K562 (cell line): ENCODE data around the gene MARCHF9. TPM values are rescaled to one million over a fixed set of nuclear protein-coding genes. Genes with fewer than 3 reads are reported as not detected.

Source experiments
- HDAC8 ChIP-seq: fragments of 450-650 bp; IDR thresholded peaks from 2 replicates; pipeline ENCODE4 v1.6.1; 2016; ENCODE audit warnings: mild to moderate bottlenecking, missing genetic modification characterization, moderate library complexity, missing compliant biosample characterization
- KLF13 ChIP-seq: fragments of 450-650 bp; IDR thresholded peaks from 2 replicates; pipeline ENCODE4 v1.6.1; 2016; ENCODE audit warnings: missing genetic modification characterization, low read depth, mild to moderate bottlenecking, missing compliant biosample characterization, moderate library complexity, borderline replicate concordance
- MIER1 ChIP-seq: fragments of 450-650 bp; IDR thresholded peaks from 2 replicates; pipeline ENCODE4 v1.6.1; 2016; ENCODE audit warnings: antibody characterized with exemption, mild to moderate bottlenecking, low read depth
- RBM15 ChIP-seq: fragments of 200-400 bp; formaldehyde crosslinking; IDR thresholded peaks from 2 replicates; pipeline ENCODE4 v1.6.1; 2018; ENCODE audit warnings: mild to moderate bottlenecking, low read length, moderate library complexity; ENCODE audit not compliant: insufficient read depth
- ZC3H4 ChIP-seq: sonication (generic); formaldehyde crosslinking; IDR thresholded peaks from 2 replicates; pipeline ENCODE4 v1.9.0; 2021; ENCODE audit warnings: missing genetic modification reagents, borderline replicate concordance
- ZNF3 ChIP-seq: fragments of 250-450 bp; sonication (Bioruptor Pico); IDR thresholded peaks from 2 replicates; pipeline ENCODE4 v1.5.0; 2021; ENCODE audit warnings: mild to moderate bottlenecking, moderate library complexity
- ZNF316 ChIP-seq: fragments of 450-650 bp; IDR thresholded peaks from 2 replicates; pipeline ENCODE4 v1.6.1; 2016
- polyA plus RNA-seq, 8 experiments: library from polyadenylated mRNA; depleted of rRNA in 4 of 8; stranded (reverse) in 5 of 8; unstranded in 3 of 8; fragments of >200 nt; fragmentation: Nextera tagmentation in 2 of 8; fragmentation: Illumina TruSeq in 1 of 8; extraction: Ambion mirVana in 2 of 8; extraction: Trizol in 1 of 8; gene quantifications; 2 replicates each; pipeline versions ENCODE4 v1.2.1 to v1.2.3, GENCODE V29; 2011 to 2014; ENCODE audit warnings: inconsistent platforms in 1 of 8, missing spikeins in 1 of 8
- total RNA-seq, 7 experiments: library from RNA; depleted of rRNA in 6 of 7; stranded (reverse); fragments of >200 nt in 6 of 7; fragmentation: Illumina TruSeq in 2 of 7; extraction: Trizol in 2 of 7; gene quantifications; 2 replicates each; pipeline versions ENCODE4 v1.2.1 to v1.2.3, GENCODE V29; 2011 to 2021; ENCODE audit warnings: low replicate concordance in 1 of 7
- TF ChIP-seq, protein P1 (sequence below), 2 experiments: fragments of 450-650 bp; formaldehyde crosslinking in 1 of 2; IDR thresholded peaks; 2 replicates each; pipeline versions ENCODE4 v1.4.0 to v1.6.1; 2014 to 2020; ENCODE audit warnings: mild to moderate bottlenecking in 2 of 2, borderline replicate concordance in 1 of 2, low read depth in 1 of 2
- TF ChIP-seq, protein P2 (sequence below): sonication (generic); formaldehyde crosslinking; IDR thresholded peaks from 2 replicates; pipeline ENCODE4 v1.8.0; 2023; ENCODE audit warnings: mild to moderate bottlenecking, missing genetic modification reagents
- TF ChIP-seq, protein P3 (sequence below): fragments of 450-650 bp; formaldehyde crosslinking; IDR thresholded peaks from 2 replicates; pipeline ENCODE4 v1.4.0; 2020; ENCODE audit warnings: mild to moderate bottlenecking, moderate library complexity
- TF ChIP-seq, protein P4 (sequence below), 2 experiments: fragments of 450-650 bp in 1 of 2; IDR thresholded peaks; 2 replicates each; pipeline ENCODE4 v1.6.1; 2011 to 2017; ENCODE audit warnings: low read depth in 2 of 2, antibody characterized with exemption in 1 of 2, borderline replicate concordance in 1 of 2, low read length in 1 of 2, mild to moderate bottlenecking in 1 of 2, mixed read lengths in 1 of 2; ENCODE audit not compliant: control insufficient read depth in 1 of 2

Gene MARCHF9
- total and polyA plus RNA-seq, 9 of the 15 experiments (the other 6 are each of a cell fraction or from before 2014, with no cell fraction given): 0.80 to 12.4 (median 6.2) TPM

DNA sequence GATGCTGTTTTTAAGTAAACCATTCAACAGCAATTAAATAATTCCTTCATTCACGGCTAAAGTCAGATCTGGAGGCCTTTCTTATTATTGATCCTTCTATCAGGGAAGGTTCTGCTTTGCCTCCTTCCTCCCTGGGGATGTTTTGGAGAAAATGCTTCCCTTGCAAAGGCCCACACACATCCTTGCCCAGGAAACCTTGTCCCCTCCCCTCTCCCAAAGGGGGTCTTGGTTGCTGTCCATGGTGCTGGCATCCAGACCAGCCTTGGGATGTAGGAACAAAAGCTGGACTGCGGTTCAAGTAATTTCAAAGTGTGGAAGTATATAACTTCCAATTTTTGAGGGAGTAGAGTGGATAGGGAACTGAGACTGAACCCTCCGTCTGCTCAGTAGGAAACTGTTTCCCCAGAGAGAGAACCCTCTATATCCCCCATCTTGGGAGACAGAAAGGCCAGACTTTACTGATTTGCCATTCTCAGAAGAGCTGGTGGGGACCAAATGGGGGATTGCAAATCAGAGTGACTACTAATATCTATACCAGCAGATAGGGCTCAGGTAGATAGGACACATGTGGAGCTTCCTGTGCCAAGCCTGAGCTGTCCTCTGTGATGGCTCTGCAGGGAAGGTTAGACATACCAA is 5.6 kb downstream of the MARCHF9 start (continued):
- TF ChIP-seq, protein P1, sequence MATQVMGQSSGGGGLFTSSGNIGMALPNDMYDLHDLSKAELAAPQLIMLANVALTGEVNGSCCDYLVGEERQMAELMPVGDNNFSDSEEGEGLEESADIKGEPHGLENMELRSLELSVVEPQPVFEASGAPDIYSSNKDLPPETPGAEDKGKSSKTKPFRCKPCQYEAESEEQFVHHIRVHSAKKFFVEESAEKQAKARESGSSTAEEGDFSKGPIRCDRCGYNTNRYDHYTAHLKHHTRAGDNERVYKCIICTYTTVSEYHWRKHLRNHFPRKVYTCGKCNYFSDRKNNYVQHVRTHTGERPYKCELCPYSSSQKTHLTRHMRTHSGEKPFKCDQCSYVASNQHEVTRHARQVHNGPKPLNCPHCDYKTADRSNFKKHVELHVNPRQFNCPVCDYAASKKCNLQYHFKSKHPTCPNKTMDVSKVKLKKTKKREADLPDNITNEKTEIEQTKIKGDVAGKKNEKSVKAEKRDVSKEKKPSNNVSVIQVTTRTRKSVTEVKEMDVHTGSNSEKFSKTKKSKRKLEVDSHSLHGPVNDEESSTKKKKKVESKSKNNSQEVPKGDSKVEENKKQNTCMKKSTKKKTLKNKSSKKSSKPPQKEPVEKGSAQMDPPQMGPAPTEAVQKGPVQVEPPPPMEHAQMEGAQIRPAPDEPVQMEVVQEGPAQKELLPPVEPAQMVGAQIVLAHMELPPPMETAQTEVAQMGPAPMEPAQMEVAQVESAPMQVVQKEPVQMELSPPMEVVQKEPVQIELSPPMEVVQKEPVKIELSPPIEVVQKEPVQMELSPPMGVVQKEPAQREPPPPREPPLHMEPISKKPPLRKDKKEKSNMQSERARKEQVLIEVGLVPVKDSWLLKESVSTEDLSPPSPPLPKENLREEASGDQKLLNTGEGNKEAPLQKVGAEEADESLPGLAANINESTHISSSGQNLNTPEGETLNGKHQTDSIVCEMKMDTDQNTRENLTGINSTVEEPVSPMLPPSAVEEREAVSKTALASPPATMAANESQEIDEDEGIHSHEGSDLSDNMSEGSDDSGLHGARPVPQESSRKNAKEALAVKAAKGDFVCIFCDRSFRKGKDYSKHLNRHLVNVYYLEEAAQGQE (IDR thresholded peaks at IDR 0.05; ENCODE audit: borderline replicate concordance): peak; percentile 96
- TF ChIP-seq, protein P1 (CRISPR knock-in tag; IDR thresholded peaks at IDR 0.05; ENCODE audit: low read depth): peak; percentile 82
- TF ChIP-seq, protein P2, sequence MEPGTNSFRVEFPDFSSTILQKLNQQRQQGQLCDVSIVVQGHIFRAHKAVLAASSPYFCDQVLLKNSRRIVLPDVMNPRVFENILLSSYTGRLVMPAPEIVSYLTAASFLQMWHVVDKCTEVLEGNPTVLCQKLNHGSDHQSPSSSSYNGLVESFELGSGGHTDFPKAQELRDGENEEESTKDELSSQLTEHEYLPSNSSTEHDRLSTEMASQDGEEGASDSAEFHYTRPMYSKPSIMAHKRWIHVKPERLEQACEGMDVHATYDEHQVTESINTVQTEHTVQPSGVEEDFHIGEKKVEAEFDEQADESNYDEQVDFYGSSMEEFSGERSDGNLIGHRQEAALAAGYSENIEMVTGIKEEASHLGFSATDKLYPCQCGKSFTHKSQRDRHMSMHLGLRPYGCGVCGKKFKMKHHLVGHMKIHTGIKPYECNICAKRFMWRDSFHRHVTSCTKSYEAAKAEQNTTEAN (CRISPR knock-in tag): no peak
- no peak for TF ChIP-seq KLF13 (tag)
- no peak for TF ChIP-seq ZNF316
- TF ChIP-seq MIER1: peak; percentile 82
- TF ChIP-seq, protein P3, sequence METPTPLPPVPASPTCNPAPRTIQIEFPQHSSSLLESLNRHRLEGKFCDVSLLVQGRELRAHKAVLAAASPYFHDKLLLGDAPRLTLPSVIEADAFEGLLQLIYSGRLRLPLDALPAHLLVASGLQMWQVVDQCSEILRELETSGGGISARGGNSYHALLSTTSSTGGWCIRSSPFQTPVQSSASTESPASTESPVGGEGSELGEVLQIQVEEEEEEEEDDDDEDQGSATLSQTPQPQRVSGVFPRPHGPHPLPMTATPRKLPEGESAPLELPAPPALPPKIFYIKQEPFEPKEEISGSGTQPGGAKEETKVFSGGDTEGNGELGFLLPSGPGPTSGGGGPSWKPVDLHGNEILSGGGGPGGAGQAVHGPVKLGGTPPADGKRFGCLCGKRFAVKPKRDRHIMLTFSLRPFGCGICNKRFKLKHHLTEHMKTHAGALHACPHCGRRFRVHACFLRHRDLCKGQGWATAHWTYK (CRISPR knock-in tag): no peak
- no peak for TF ChIP-seq RBM15
- TF ChIP-seq HDAC8: no peak
- no peak for TF ChIP-seq ZC3H4
- TF ChIP-seq ZNF3 (CRISPR knock-in tag): no peak
- TF ChIP-seq, protein P4, sequence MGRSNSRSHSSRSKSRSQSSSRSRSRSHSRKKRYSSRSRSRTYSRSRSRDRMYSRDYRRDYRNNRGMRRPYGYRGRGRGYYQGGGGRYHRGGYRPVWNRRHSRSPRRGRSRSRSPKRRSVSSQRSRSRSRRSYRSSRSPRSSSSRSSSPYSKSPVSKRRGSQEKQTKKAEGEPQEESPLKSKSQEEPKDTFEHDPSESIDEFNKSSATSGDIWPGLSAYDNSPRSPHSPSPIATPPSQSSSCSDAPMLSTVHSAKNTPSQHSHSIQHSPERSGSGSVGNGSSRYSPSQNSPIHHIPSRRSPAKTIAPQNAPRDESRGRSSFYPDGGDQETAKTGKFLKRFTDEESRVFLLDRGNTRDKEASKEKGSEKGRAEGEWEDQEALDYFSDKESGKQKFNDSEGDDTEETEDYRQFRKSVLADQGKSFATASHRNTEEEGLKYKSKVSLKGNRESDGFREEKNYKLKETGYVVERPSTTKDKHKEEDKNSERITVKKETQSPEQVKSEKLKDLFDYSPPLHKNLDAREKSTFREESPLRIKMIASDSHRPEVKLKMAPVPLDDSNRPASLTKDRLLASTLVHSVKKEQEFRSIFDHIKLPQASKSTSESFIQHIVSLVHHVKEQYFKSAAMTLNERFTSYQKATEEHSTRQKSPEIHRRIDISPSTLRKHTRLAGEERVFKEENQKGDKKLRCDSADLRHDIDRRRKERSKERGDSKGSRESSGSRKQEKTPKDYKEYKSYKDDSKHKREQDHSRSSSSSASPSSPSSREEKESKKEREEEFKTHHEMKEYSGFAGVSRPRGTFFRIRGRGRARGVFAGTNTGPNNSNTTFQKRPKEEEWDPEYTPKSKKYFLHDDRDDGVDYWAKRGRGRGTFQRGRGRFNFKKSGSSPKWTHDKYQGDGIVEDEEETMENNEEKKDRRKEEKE (IDR thresholded peaks at IDR 0.05; ENCODE audit: borderline replicate concordance in 1 of 2, control insufficient read depth in 1 of 2, low read depth in 2 of 2, low read length in 1 of 2): no peak
